Measurements from ENCODE around the gene HVCN1. TPM values are rescaled to one million over a fixed set of nuclear protein-coding genes. Genes with fewer than 3 reads are reported as not detected.

HVCN1 gene
- total RNA-seq, 6 experiments from 2014 or later, result 0.55 to 2.4 (median 1.6) TPM

- H3K4me3 ChIP-seq, result no peak overlapping the region
- TF ChIP-seq POLR2A (IDR thresholded peaks at IDR 0.05) (no peak), CTCF (IDR thresholded peaks at IDR 0.05) (no peak)
- no peak overlapping the region for H3K27ac ChIP-seq
- no peaks in the 10 kb centered on the region for H3K9me3 ChIP-seq
- H3K4me1 ChIP-seq, result no peaks in the 10 kb centered on the region
- ATAC-seq, result no peak
- no peaks in the 10 kb centered on the region for H3K27me3 ChIP-seq
- DNase-seq, result no peak
- intact Hi-C loops (cut with DNase I), result no loop called here
- H3K36me3 ChIP-seq, result no peaks in the 10 kb centered on the region
- WGBS (ENCODE audit: insufficient coverage, low coverage, low lambda C conversion rate, missing lambda C conversion rate), result 90% methylated on average over 3 of the region's 3 CpGs
Observed at GRCh38 chr12:110667671-110668070, 21.2 kb downstream of the HVCN1 start.

GRCh38 chr12:110666892-110667291 lies 22.0 kb downstream of the HVCN1 start:
- Histone ChIP-seq H3K9me3 (no peaks in the 10 kb centered on the region), H3K36me3 (no peaks in the 10 kb centered on the region), H3K27me3 (no peaks in the 10 kb centered on the region), H3K27ac (no peak overlapping the region), H3K4me1 (no peaks in the 10 kb centered on the region), H3K4me3 (no peak overlapping the region)
- WGBS (ENCODE audit: insufficient coverage, low coverage, low lambda C conversion rate, missing lambda C conversion rate), result 63% methylated on average over 2 of the region's 6 CpGs
- ATAC-seq (no peak), DNase-seq (no peak)
- intact Hi-C loops (cut with DNase I), result no loop called here
- TF ChIP-seq POLR2A (IDR thresholded peaks at IDR 0.05) (no peak), CTCF (IDR thresholded peaks at IDR 0.05) (no peak)

GRCh38 chr12:110661337-110661972 lies 27.5 kb downstream of the HVCN1 start:
- H3K4me3 ChIP-seq, result no peak overlapping the region
- no peaks in the 10 kb centered on the region for H3K27me3 ChIP-seq
- 33% methylated on average over 11 of the region's 23 CpGs for WGBS (ENCODE audit: insufficient coverage, low coverage, low lambda C conversion rate, missing lambda C conversion rate)
- TF ChIP-seq POLR2A (IDR thresholded peaks at IDR 0.05), result no peak
- no peaks in the 10 kb centered on the region for H3K36me3 ChIP-seq
- H3K4me1 ChIP-seq, result no peaks in the 10 kb centered on the region
- ATAC-seq, result peak; percentile 23 to 52 (median 44)
- H3K27ac ChIP-seq, result no peak overlapping the region
- intact Hi-C loops (cut with DNase I), result no loop called here
- DNase-seq, result peak in 1 of 3 donors; percentile 30
- H3K9me3 ChIP-seq, result no peaks in the 10 kb centered on the region

- no peak for TF ChIP-seq CTCF (IDR thresholded peaks at IDR 0.05)
- TF ChIP-seq POLR2A (IDR thresholded peaks at IDR 0.05), result no peak
- Histone ChIP-seq H3K36me3 (no peaks in the 10 kb centered on the region), H3K4me1 (no peaks in the 10 kb centered on the region), H3K27me3 (no peaks in the 10 kb centered on the region), H3K27ac (no peak overlapping the region), H3K9me3 (no peaks in the 10 kb centered on the region), H3K4me3 (no peak overlapping the region)
- WGBS (ENCODE audit: insufficient coverage, low coverage, low lambda C conversion rate, missing lambda C conversion rate), result 95% methylated on average over 3 of the region's 3 CpGs
- intact Hi-C loops (cut with DNase I), result no loop called here
- ATAC-seq (no peak), DNase-seq (no peak)
Observed at GRCh38 chr12:110658878-110659277, 30.0 kb downstream of the HVCN1 start.

GRCh38 chr12:110658242-110658641 lies 30.7 kb downstream of the HVCN1 start:
- intact Hi-C loops (cut with DNase I), result no loop called here
- Histone ChIP-seq H3K27me3 (no peaks in the 10 kb centered on the region), H3K4me1 (no peaks in the 10 kb centered on the region), H3K27ac (no peak overlapping the region), H3K36me3 (no peaks in the 10 kb centered on the region), H3K4me3 (no peak overlapping the region), H3K9me3 (no peaks in the 10 kb centered on the region)
- ATAC-seq (no peak), DNase-seq (no peak)
- WGBS (ENCODE audit: insufficient coverage, low coverage, low lambda C conversion rate, missing lambda C conversion rate), result 83% methylated on average over 7 of the region's 9 CpGs
- no peak for TF ChIP-seq POLR2A (IDR thresholded peaks at IDR 0.05)
- TF ChIP-seq CTCF (IDR thresholded peaks at IDR 0.05), result no peak
